ENCODE measurements around the gene UBE2E1. TPM values are rescaled to one million over a fixed set of nuclear protein-coding genes. Genes with fewer than 3 reads are reported as not detected.

UBE2E1 gene
- total RNA-seq, 1 donor from 2014 or later, result 103 TPM

- Mint-ChIP-seq H3K36me3 (ENCODE audit: low read depth) (peaks cover 5% of the 10 kb centered on the region), H3K4me3 (ENCODE audit: unreplicated experiment) (no peak overlapping the region), H3K27ac (ENCODE audit: unreplicated experiment) (no peak overlapping the region), H3K9me3 (ENCODE audit: low read depth) (no peaks in the 10 kb centered on the region), H3K4me1 (ENCODE audit: low read depth) (peaks cover 5% of the 10 kb centered on the region), H3K27me3 (ENCODE audit: low read depth) (no peaks in the 10 kb centered on the region)
- no peak for DNase-seq (ENCODE audit: low spot score)
- TF ChIP-seq CTCF (IDR thresholded peaks at IDR 0.05), result no peak
Observed at GRCh38 chr3:23886311-23886710, 80.6 kb downstream of the UBE2E1 start.

GRCh38 chr3:23888617-23889228 lies 83.0 kb downstream of the UBE2E1 start:
- Mint-ChIP-seq H3K4me1 (ENCODE audit: low read depth) (peaks cover 5% of the 10 kb centered on the region), H3K4me3 (ENCODE audit: unreplicated experiment) (no peak overlapping the region), H3K9me3 (ENCODE audit: low read depth) (no peaks in the 10 kb centered on the region), H3K27me3 (ENCODE audit: low read depth) (no peaks in the 10 kb centered on the region), H3K27ac (ENCODE audit: unreplicated experiment) (no peak overlapping the region), H3K36me3 (ENCODE audit: low read depth) (peaks cover 5% of the 10 kb centered on the region)
- no peak for DNase-seq (ENCODE audit: low spot score)
- peak; percentile 94 for TF ChIP-seq CTCF (IDR thresholded peaks at IDR 0.05)

- DNase-seq (ENCODE audit: low spot score), result no peak
- Mint-ChIP-seq H3K9me3 (ENCODE audit: low read depth) (no peaks in the 10 kb centered on the region), H3K27me3 (ENCODE audit: low read depth) (no peaks in the 10 kb centered on the region), H3K4me1 (ENCODE audit: low read depth) (peaks cover 5% of the 10 kb centered on the region), H3K36me3 (ENCODE audit: low read depth) (peaks cover 5% of the 10 kb centered on the region), H3K27ac (ENCODE audit: unreplicated experiment) (no peak overlapping the region), H3K4me3 (ENCODE audit: unreplicated experiment) (no peak overlapping the region)
- TF ChIP-seq CTCF (IDR thresholded peaks at IDR 0.05), result no peak
Observed at GRCh38 chr3:23889386-23889785, 83.6 kb downstream of the UBE2E1 start.

GRCh38 chr3:23889950-23890349 lies 84.2 kb downstream of the UBE2E1 start:
- DNase-seq (ENCODE audit: low spot score), result no peak
- H3K27me3 Mint-ChIP-seq (ENCODE audit: low read depth), result no peaks in the 10 kb centered on the region
- H3K36me3 Mint-ChIP-seq (ENCODE audit: low read depth), result peaks cover 9% of the 10 kb centered on the region
- H3K4me1 Mint-ChIP-seq (ENCODE audit: low read depth), result peaks cover 5% of the 10 kb centered on the region
- H3K9me3 Mint-ChIP-seq (ENCODE audit: low read depth), result no peaks in the 10 kb centered on the region
- no peak overlapping the region for H3K4me3 Mint-ChIP-seq (ENCODE audit: unreplicated experiment)
- H3K27ac Mint-ChIP-seq (ENCODE audit: unreplicated experiment), result no peak overlapping the region
- TF ChIP-seq CTCF (IDR thresholded peaks at IDR 0.05), result no peak

GRCh38 chr3:23894254-23895061 lies 88.7 kb downstream of the UBE2E1 start:
- H3K36me3 Mint-ChIP-seq (ENCODE audit: low read depth), result peaks cover 33% of the 10 kb centered on the region
- no peak for DNase-seq (ENCODE audit: low spot score)
- no peak overlapping the region for H3K4me3 Mint-ChIP-seq (ENCODE audit: unreplicated experiment)
- no peak overlapping the region for H3K27ac Mint-ChIP-seq (ENCODE audit: unreplicated experiment)
- H3K4me1 Mint-ChIP-seq (ENCODE audit: low read depth), result no peaks in the 10 kb centered on the region
- no peak for TF ChIP-seq CTCF (IDR thresholded peaks at IDR 0.05)
- H3K27me3 Mint-ChIP-seq (ENCODE audit: low read depth), result no peaks in the 10 kb centered on the region
- no peaks in the 10 kb centered on the region for H3K9me3 Mint-ChIP-seq (ENCODE audit: low read depth)

All from chondrocyte (in vitro differentiated cells).